GM12874 (cell line): Measurements from ENCODE around the gene RNF213.

Experiments
- TF ChIP-seq, protein P1 (sequence below): IDR thresholded peaks from 2 replicates; pipeline ENCODE4 v1.5.1; 2011; ENCODE audit warnings: low read depth, mild to moderate bottlenecking, control low read depth, low read length, moderate library complexity; ENCODE audit not compliant: insufficient read depth

RNF213 gene

DNA sequence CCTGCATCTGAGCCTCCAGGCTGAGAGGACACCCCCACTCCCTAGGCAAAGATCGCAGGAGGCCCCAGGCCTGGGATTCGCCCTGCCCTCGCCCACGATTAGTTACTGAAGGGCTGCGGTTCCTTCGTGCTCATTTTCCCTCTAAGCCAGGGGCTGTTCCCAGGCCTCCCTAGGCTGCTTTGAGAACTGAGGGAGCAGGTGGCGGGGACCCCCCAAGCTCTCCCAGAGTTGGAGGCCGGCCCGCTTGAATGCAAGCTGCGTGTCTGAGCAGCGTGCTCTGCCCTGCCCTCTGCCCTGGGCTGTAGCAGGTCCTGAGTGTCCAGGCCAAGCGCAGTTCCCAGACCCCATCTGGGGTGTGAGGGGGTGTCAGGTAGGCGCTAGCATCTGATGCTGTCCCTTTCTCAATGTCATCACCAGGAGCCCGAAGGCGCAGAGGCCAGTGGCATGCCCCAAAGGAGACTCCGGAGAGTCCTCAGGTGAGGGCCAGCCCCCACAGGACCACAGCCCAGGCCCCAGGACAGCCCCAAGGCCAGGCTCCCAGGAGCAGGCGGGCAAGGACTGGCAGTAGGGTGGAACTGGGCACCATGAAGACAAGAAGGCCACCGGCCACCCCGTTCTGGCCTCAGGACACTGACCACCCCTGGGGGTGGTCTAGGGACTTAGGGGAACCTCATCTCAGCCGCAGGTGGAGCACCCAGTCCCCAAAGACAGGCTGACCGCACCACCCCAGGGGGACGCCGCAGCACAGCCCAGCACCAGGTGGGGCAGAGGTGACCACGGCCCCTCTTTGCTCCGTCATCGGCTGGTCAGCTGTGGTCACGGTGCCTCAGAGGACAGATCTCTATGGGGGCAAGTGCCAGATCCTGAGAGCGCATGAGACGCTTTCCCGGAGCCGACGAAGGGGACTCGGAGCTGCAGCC, 169.0 kb downstream of the RNF213 start:
- TF ChIP-seq, protein P1, sequence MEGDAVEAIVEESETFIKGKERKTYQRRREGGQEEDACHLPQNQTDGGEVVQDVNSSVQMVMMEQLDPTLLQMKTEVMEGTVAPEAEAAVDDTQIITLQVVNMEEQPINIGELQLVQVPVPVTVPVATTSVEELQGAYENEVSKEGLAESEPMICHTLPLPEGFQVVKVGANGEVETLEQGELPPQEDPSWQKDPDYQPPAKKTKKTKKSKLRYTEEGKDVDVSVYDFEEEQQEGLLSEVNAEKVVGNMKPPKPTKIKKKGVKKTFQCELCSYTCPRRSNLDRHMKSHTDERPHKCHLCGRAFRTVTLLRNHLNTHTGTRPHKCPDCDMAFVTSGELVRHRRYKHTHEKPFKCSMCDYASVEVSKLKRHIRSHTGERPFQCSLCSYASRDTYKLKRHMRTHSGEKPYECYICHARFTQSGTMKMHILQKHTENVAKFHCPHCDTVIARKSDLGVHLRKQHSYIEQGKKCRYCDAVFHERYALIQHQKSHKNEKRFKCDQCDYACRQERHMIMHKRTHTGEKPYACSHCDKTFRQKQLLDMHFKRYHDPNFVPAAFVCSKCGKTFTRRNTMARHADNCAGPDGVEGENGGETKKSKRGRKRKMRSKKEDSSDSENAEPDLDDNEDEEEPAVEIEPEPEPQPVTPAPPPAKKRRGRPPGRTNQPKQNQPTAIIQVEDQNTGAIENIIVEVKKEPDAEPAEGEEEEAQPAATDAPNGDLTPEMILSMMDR, result no peak

DNA sequence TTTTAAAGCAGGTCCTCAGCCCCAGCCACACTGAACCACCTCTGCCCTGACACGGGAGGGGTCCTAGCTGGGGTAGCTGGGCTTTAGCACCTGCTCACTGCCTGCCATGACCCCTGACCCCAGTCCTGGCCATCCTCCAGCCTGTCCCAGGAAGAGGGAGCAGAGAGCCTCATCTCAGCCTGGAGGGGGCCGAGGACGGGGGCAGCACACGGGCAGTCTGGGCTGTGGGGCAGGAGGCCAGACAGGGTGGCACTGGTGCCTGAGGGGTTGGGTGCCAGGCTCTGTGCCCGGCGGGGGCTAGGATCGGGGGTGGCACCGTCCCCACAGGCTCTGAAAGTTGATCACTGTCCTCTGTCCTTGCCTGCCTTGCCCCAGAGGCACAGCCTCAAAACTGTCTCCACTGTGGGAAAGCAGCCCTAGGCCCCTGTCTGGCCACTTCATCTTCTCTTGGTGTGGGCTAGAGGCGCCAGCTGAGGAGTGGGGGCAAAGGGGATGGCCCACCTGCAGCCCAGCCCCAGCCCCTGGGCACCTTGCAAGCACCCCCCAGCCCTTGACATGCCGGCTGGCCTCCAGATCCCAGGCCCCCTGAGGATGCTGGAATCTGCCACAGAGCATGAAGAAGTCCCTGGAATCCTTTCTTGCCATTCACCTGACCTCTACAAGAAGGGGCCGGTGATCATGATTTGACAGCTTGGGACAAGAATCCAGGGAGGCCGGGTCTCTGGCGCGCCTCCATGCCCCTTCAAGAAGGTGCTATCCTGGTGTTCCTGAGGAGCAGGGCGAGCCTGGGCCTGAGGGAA, 170.0 kb downstream of the RNF213 start:
- TF ChIP-seq, protein P1, result no peak

DNA sequence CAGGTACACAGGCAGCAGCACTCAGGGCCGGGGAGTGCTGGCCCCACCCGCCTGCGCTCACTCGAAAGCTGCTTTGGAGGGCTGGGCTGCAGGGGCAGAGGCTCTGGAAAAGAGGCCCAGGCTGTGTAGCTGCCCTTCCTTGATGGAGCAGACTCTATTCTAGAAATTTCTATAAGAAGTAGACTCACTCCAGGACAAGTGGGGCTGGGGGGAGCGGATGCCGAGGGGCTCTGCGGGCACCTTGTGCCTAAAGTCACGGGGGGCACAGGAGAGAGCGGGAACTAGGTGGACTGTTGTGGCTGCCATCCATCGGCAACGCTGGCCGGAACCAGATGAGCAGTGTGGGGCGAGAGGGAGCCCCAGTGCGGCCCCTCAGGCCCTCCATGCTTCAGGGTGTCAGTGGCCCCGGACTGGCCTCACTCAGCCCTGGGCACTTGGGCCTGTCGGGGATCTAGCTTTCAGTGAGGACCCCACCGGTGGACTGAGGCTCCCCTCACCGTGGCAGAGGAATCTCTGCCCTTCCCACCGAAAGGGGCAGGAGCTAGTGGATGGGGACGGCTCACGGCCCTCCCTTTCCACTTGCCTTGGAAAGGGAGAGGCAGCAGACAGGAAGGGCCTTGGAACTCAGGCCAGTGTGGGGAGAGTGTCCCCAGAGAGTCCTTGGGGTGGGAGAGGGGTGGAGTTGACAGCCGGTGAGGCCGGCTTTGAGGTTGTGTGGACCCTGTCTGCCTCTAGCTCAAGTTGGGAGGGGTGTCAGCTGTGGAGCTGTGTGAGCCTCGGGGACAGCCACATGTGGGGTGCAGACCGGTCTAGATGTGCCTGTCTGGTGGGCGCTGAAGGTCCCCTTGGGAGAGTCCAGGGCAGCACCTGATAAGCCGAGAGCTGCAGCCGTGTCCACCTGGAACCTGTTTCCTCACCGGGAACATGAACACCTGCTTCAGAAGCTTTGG, 170.9 kb downstream of the RNF213 start:
- TF ChIP-seq, protein P1, result no peak

DNA sequence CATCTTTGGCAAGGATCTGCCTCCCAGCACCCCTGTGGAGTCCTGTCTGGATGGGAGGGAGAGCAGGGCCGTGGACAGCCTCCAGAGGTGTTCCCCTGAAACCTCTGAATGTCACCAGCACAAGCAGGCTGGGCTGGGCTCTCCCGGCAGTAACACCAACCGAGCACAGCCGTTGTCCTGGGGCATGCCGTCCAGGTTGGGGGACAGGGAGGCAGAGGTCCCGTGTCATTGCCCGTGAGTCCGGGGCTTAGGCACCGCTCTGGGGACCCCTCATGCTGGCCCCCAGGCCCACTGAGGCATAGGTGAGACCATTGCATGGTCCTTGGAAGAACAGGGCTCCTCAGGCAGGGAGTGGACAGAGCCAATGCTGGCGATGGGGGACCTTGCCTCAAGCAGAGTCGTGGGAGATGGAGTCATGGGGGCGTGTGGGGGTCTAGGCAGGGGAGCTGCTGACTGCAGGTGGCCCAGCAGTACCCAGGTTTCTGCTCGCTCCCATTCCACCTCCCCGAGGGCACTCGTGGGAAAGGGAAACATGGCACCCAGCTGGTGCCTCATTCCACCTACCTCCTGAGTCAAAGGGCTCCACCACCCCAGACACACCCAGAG, 171.8 kb downstream of the RNF213 start:
- TF ChIP-seq, protein P1, result no peak

DNA sequence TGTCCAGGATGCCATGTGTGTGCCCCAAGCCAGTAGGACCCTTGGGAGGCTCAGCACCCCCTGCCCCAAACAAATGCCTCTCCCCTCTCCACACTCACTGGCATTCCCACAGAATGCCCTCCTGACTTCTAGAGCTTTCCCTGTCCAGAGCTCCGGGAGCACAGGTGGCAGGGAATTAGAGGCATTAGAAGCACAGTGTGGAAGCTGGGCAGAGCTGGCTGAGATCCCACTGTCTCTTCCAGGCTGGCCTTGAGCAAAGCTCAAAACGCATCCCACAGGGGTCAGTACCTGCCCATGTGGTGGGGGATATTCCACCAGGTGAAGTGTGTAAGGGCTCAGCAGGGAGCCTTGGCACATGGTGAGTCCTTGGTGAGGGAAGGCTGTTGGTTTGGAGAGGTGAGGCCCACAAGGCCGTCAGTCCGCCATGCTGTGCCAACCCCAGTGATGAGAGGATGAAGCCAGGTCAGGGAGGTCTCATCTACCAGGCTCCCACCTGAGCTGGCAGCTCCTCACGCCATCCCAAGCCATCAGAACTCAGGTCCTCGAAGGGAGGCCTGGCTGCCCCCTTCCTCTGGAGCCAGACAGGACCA, 172.4 kb downstream of the RNF213 start:
- TF ChIP-seq, protein P1, result no peak

DNA sequence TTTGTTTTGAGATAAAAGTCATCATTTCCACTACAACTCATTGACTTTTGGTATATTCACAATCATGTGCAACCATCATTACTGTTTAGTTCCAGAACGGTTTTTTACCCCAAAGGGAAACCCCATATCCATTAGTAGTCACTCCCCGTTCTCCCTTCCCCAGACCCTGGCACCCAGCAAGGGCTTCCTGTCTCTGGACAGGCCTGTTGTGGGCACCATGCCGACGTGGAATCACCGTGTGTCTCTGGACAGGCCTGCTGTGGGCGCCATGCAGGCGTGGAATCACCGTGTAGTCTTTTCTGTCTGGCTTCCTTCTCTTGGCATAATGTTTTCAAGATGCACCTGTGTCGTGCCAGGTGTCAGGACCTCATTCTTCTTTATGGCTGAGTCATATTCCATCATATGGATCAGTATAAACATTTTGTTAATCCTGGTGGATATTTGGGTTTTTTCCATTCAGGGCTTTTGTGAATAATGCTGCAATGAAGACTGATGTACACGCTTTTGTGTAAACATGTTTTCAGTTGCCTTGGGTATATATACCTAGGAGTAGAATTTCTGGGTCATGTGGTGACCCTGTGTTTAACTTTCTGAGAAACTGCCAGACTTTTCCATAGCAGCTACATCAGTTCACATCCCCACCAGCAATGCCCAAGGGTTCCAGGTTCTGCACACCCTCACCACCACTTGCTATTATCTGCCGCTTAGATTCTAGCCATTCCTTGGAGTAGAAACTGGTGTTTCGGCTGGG, 173.4 kb downstream of the RNF213 start:
- TF ChIP-seq, protein P1, result no peak
